ENCODE measurements around the gene ROBO1.
"Not testable (repeated sequence)": the region's sequence is repeated elsewhere in the genome, so short reads cannot be mapped to it uniquely, and the experiment has no call there.

ROBO1 gene

DNA sequence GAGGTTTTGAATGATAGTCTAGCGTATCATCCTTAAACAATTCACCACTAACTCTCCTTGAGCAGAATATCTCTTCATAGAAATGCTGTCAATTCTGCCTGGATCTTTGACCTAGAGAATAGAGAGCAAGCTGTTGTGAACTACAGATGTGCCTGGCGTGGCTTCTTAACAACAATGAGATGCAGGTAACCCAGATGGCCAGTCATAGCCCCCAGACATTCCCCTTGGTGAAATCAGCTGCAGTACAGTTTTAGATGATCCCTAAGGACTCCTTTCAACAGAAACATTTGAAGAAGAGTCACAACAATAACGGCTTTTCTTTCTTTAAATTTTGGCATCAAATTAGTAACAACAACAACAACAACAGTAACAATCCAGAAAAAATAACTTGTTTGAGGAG lies 1041.3 kb downstream of the ROBO1 start:
- in situ Hi-C loops (cut with MboI; ENCODE audit: low sequenced_read_pairs) = no loop called here
- no peak for DNase-seq (ENCODE audit: low spot score in 2 of 2)
- H3K27me3 ChIP-seq (ENCODE audit: low read depth) = no peaks in the 10 kb centered on the region
- H3K9me3 ChIP-seq = no peaks in the 10 kb centered on the region
- H3K4me1 ChIP-seq = peaks cover 78% of the 10 kb centered on the region
- H3K36me3 ChIP-seq (replicated peaks) = no peaks in the 10 kb centered on the region
- H3K4me3 ChIP-seq = no peak overlapping the region

DNA sequence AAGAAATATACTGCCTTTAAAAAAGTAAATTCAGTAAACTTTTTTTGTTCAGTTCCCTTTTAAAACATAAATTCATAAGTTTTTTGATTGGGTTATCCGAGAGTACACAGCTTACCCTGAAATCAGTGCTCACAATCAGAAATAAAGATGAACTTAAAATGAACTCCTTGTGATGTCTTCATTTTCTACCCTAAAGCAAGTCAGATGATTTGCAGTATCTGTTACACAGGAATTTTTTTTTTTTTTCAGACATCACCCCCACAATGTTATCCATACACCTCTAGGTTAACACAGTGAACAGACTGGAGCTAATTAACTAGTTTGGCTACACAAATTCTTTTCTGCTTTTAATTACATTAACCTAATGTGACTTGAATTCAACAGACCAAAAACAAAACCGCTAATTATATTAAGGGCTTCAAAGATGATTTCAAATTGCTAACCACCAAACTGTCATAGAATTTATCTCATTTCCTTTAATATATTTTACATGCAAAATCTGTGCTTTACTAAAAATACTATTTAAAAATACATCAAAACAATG lies 1042.0 kb downstream of the ROBO1 start:
- no peak for DNase-seq (ENCODE audit: low spot score in 2 of 2)
- Histone ChIP-seq H3K4me1 (peaks cover 77% of the 10 kb centered on the region), H3K27me3 (ENCODE audit: low read depth) (no peaks in the 10 kb centered on the region), H3K9me3 (no peaks in the 10 kb centered on the region), H3K4me3 (no peak overlapping the region), H3K36me3 (replicated peaks) (no peaks in the 10 kb centered on the region)
- in situ Hi-C loops (cut with MboI; ENCODE audit: low sequenced_read_pairs) = no loop called here

- no peaks in the 10 kb centered on the region for H3K36me3 ChIP-seq (replicated peaks)
- no peak overlapping the region for H3K4me3 ChIP-seq
- no peaks in the 10 kb centered on the region for H3K9me3 ChIP-seq
- DNase-seq (ENCODE audit: low spot score in 2 of 2) = peak; percentile 53 to 99
- H3K27me3 ChIP-seq (ENCODE audit: low read depth) = no peaks in the 10 kb centered on the region
- H3K4me1 ChIP-seq = peaks cover 72% of the 10 kb centered on the region
- in situ Hi-C loops (cut with MboI; ENCODE audit: low sequenced_read_pairs) = no loop called here
Observed at GRCh38 chr3:78724859-78725258, 1042.9 kb downstream of the ROBO1 start.

DNA sequence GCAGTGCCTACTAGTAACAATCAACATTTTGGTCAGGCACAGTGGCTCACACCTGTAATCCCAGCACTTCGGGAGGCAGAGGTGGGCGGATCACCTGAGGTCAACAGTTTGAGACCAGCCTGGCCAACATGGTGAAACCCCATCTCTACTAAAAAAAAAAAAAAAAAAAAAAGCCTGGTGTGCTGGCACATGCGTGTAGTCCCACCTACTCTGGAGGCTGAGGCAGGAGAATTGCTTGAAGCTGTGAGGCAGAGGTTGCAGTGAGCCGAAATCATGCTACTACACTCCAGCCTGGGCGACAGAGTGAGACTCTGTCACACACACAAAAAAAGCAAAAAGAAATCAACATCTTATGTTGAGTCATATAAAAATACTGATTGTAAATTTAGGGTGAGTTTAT lies 1043.4 kb downstream of the ROBO1 start:
- in situ Hi-C loops (cut with MboI; ENCODE audit: low sequenced_read_pairs); H3K9me3 ChIP-seq; H3K36me3 ChIP-seq (replicated peaks); H3K4me3 ChIP-seq; H3K27me3 ChIP-seq (ENCODE audit: low read depth): not testable (repeated sequence)
- H3K4me1 ChIP-seq = peaks cover 67% of the 10 kb centered on the region
- DNase-seq (ENCODE audit: low spot score in 2 of 2) = peak in 1 of 2 experiments; percentile 58

DNA sequence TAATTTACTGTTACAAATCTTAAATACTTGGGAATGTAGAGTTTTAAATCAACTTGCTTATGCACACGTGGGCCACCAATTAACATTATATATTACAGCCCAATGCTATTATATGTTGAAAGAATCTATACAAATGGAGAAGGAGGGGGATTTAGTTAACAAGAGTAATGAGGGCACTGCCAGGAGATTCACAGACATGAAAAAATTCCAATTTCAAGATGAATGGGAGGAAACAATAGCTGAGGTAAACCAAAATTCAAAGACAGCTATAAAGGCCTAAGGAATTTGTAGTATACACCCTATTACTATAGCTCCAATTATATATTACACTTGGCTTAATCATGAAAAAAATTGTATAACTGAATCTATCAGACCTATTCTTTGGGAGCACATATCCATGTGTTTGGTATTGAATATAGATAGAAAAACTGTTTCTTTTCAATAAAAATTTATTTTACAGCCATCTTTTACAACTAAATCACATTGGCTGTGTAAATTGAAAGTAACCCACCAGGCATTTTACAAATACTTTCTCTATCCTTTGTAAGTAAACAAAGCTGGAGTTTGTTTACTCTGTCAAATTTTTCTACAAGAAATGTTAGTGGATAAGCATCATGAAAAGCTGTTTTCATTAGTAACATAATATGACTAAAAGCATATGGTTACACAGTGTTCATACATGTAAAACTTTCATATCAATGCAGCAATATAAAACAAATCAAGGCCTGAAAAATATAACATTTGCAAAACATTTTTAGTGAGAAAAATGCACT lies 1045.8 kb downstream of the ROBO1 start:
- Histone ChIP-seq H3K4me1 (peaks cover 52% of the 10 kb centered on the region), H3K9me3 (no peaks in the 10 kb centered on the region), H3K4me3 (no peak overlapping the region), H3K36me3 (replicated peaks) (no peaks in the 10 kb centered on the region), H3K27me3 (ENCODE audit: low read depth) (no peaks in the 10 kb centered on the region)
- DNase-seq (ENCODE audit: low spot score in 2 of 2) = peak; percentile 35 to 99
- in situ Hi-C loops (cut with MboI; ENCODE audit: low sequenced_read_pairs) = no loop called here

- in situ Hi-C loops (cut with MboI; ENCODE audit: low sequenced_read_pairs) = no loop called here
- Histone ChIP-seq H3K27me3 (ENCODE audit: low read depth) (no peaks in the 10 kb centered on the region), H3K36me3 (replicated peaks) (peaks cover 4% of the 10 kb centered on the region; the same call in 1 of the 2 replicates), H3K9me3 (no peaks in the 10 kb centered on the region), H3K4me1 (peaks cover 24% of the 10 kb centered on the region), H3K4me3 (no peak overlapping the region)
- no peak for DNase-seq (ENCODE audit: low spot score in 2 of 2)
Observed at GRCh38 chr3:78718707-78719106, 1049.1 kb downstream of the ROBO1 start.

DNA sequence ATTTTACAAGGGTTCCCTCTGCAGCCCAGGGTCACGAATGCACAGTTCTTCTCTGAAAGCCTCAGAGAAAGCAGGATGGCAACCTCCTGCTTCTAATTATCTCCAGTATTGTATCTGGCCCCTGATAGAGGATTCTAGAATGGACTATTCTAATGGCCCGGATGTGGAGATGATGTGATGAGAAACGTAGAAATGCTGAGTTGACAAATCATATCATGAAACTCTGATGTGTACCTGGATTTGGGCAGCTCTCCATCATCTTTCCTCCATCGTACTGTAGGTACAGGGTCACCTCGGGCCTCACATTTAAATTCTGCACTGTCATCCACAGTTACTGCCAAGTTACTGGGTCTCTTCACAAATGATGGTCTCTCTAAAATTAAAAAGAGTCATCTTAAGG lies 1050.8 kb downstream of the ROBO1 start:
- no peaks in the 10 kb centered on the region for H3K27me3 ChIP-seq (ENCODE audit: low read depth)
- no peak overlapping the region for H3K4me3 ChIP-seq
- H3K9me3 ChIP-seq = no peaks in the 10 kb centered on the region
- H3K4me1 ChIP-seq = peaks cover 13% of the 10 kb centered on the region
- in situ Hi-C loops (cut with MboI; ENCODE audit: low sequenced_read_pairs) = no loop called here
- DNase-seq (ENCODE audit: low spot score in 2 of 2) = no peak
- H3K36me3 ChIP-seq (replicated peaks) = peaks cover 4% of the 10 kb centered on the region; the same call in 1 of the 2 replicates

GRCh38 chr3:78712941-78713340 lies 1054.9 kb downstream of the ROBO1 start:
- Histone ChIP-seq H3K9me3 (no peaks in the 10 kb centered on the region), H3K27me3 (ENCODE audit: low read depth) (no peaks in the 10 kb centered on the region), H3K4me1 (peaks cover 6% of the 10 kb centered on the region; the same call in 1 of the 2 replicates), H3K4me3 (no peak overlapping the region), H3K36me3 (replicated peaks) (peaks cover 4% of the 10 kb centered on the region; the same call in 1 of the 2 replicates)
- no peak for DNase-seq (ENCODE audit: low spot score in 2 of 2)
- in situ Hi-C loops (cut with MboI; ENCODE audit: low sequenced_read_pairs) = no loop called here

- no peak overlapping the region for H3K4me3 ChIP-seq
- DNase-seq (ENCODE audit: low spot score in 2 of 2) = no peak
- peaks cover 4% of the 10 kb centered on the region; the same call in 1 of the 2 replicates for H3K36me3 ChIP-seq (replicated peaks)
- in situ Hi-C loops (cut with MboI; ENCODE audit: low sequenced_read_pairs) = no loop called here
- peaks cover 6% of the 10 kb centered on the region; the same call in 1 of the 2 replicates for H3K4me1 ChIP-seq
- H3K9me3 ChIP-seq = no peaks in the 10 kb centered on the region
- H3K27me3 ChIP-seq (ENCODE audit: low read depth) = no peaks in the 10 kb centered on the region
Observed at GRCh38 chr3:78712270-78712669, 1055.5 kb downstream of the ROBO1 start.

DNA sequence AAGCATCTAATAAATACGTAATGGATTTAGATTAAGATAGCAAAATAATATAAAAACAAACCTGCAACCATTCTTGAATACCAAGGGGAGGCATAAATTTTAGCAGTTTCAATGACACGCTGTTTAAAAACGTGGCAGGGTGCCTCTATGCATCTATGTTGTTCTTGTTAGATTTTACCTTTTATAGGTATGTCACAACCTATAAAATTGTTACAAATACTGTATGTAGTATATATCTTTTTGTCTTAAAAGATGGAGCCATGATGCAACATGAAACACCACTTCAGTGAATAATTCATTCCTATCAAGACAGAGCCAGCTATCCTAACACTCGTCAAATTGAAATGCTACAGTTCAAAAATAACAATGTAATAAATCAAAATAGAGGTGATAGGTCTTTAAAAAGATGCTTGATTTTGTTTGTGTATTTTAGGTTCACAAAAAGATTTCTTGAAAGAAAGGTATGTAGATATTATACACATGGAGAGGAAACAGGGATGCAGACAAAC lies 1059.2 kb downstream of the ROBO1 start:
- peaks cover 10% of the 10 kb centered on the region; the same call in 1 of the 2 replicates for H3K4me1 ChIP-seq
- no peaks in the 10 kb centered on the region for H3K9me3 ChIP-seq
- no peak for DNase-seq (ENCODE audit: low spot score in 2 of 2)
- no peaks in the 10 kb centered on the region for H3K27me3 ChIP-seq (ENCODE audit: low read depth)
- H3K36me3 ChIP-seq (replicated peaks) = no peaks in the 10 kb centered on the region
- in situ Hi-C loops (cut with MboI; ENCODE audit: low sequenced_read_pairs) = no loop called here
- H3K4me3 ChIP-seq = no peak overlapping the region

GRCh38 chr3:78707609-78708008 lies 1060.2 kb downstream of the ROBO1 start:
- no peak for DNase-seq (ENCODE audit: low spot score in 2 of 2)
- in situ Hi-C loops (cut with MboI; ENCODE audit: low sequenced_read_pairs) = no loop called here
- H3K4me1 ChIP-seq = peaks cover 10% of the 10 kb centered on the region; the same call in 1 of the 2 replicates
- no peaks in the 10 kb centered on the region for H3K9me3 ChIP-seq
- no peaks in the 10 kb centered on the region for H3K36me3 ChIP-seq (replicated peaks)
- H3K4me3 ChIP-seq = no peak overlapping the region
- no peaks in the 10 kb centered on the region for H3K27me3 ChIP-seq (ENCODE audit: low read depth)

GRCh38 chr3:78706906-78707523 lies 1060.8 kb downstream of the ROBO1 start:
- H3K4me1 ChIP-seq = peaks cover 5% of the 10 kb centered on the region; the same call in 1 of the 2 replicates
- no peaks in the 10 kb centered on the region for H3K36me3 ChIP-seq (replicated peaks)
- in situ Hi-C loops (cut with MboI; ENCODE audit: low sequenced_read_pairs) = no loop called here
- no peak overlapping the region for H3K4me3 ChIP-seq
- H3K9me3 ChIP-seq = no peaks in the 10 kb centered on the region
- no peaks in the 10 kb centered on the region for H3K27me3 ChIP-seq (ENCODE audit: low read depth)
- DNase-seq (ENCODE audit: low spot score in 2 of 2) = no peak

GRCh38 chr3:78703944-78704343 lies 1063.9 kb downstream of the ROBO1 start:
- Histone ChIP-seq H3K36me3 (replicated peaks) (no peaks in the 10 kb centered on the region), H3K27me3 (ENCODE audit: low read depth) (no peaks in the 10 kb centered on the region), H3K9me3 (no peaks in the 10 kb centered on the region), H3K4me1 (peaks cover 8% of the 10 kb centered on the region), H3K4me3 (no peak overlapping the region)
- in situ Hi-C loops (cut with MboI; ENCODE audit: low sequenced_read_pairs) = no loop called here
- no peak for DNase-seq (ENCODE audit: low spot score in 2 of 2)

- in situ Hi-C loops (cut with MboI; ENCODE audit: low sequenced_read_pairs) = no loop called here
- Histone ChIP-seq H3K4me3 (no peak overlapping the region), H3K27me3 (ENCODE audit: low read depth) (no peaks in the 10 kb centered on the region), H3K4me1 (peaks cover 8% of the 10 kb centered on the region), H3K36me3 (replicated peaks) (no peaks in the 10 kb centered on the region), H3K9me3 (no peaks in the 10 kb centered on the region)
- DNase-seq (ENCODE audit: low spot score in 2 of 2) = no peak
Observed at GRCh38 chr3:78701537-78701936, 1066.3 kb downstream of the ROBO1 start.

Data from HAP-1 (cell line).